Natural killer cell (primary cell): Measurements from ENCODE around the gene FRS2. TPM values are rescaled to one million over a fixed set of nuclear protein-coding genes. Genes with fewer than 3 reads are reported as not detected.

Experiments
- ATAC-seq, 3 donors: fragments of 150-1000 bp in 2 of 3; fragments of 200-7000 bp in 1 of 3; cut with Tn5 transposase; 1 replicate in 1 of 3; 2 replicates in 2 of 3; pipeline ENCODE4 v1.10.0; 2021; ENCODE audit warnings: mild to moderate bottlenecking in 2 of 3, moderate library complexity in 2 of 3
- DNase-seq, 2 donors: peaks; one replicate each; pipeline versions ENCODE4 v3.0.0 to v3.0.0-alpha.2; 2013 to 2021; ENCODE audit warnings: mixed read lengths in 1 of 2
- H3K27ac ChIP-seq: one replicate; pipeline ENCODE4 v1.5.1; 2013; ENCODE audit warnings: mild to moderate bottlenecking, low read length
- H3K27me3 ChIP-seq: one replicate; pipeline ENCODE4 v1.6.1; 2013; ENCODE audit warnings: low read length; ENCODE audit not compliant: control insufficient read depth, insufficient read depth
- H3K36me3 ChIP-seq: one replicate; pipeline ENCODE4 v1.6.1; 2013; ENCODE audit warnings: low read length; ENCODE audit not compliant: control insufficient read depth, insufficient read depth
- H3K4me1 ChIP-seq: one replicate; pipeline ENCODE4 v1.6.1; 2013; ENCODE audit warnings: low read length; ENCODE audit not compliant: control insufficient read depth, insufficient read depth
- H3K4me3 ChIP-seq: one replicate; pipeline ENCODE4 v1.5.1; 2013; ENCODE audit warnings: low read length
- H3K9me3 ChIP-seq: one replicate; pipeline ENCODE4 v1.6.1; 2013; ENCODE audit warnings: low read length; ENCODE audit not compliant: control insufficient read depth, insufficient read depth
- H3K27ac Mint-ChIP-seq, 2 donors: one replicate each; pipeline ENCODE4 v1.8.0; 2022; ENCODE audit warnings: mild to moderate bottlenecking in 2 of 2, mixed read lengths in 2 of 2, moderate library complexity in 1 of 2
- H3K27me3 Mint-ChIP-seq, 2 donors: one replicate each; pipeline ENCODE4 v1.8.0; 2022; ENCODE audit warnings: low read depth in 2 of 2, mixed read lengths in 2 of 2
- H3K36me3 Mint-ChIP-seq: one replicate; pipeline ENCODE4 v1.8.0; 2022; ENCODE audit warnings: mixed read lengths
- H3K4me1 Mint-ChIP-seq, 2 donors: one replicate each; pipeline ENCODE4 v1.8.0; 2022; ENCODE audit warnings: mixed read lengths in 2 of 2
- H3K4me3 Mint-ChIP-seq: one replicate; pipeline ENCODE4 v1.8.0; 2022; ENCODE audit warnings: mild to moderate bottlenecking, moderate library complexity, mixed read lengths
- H3K9me3 Mint-ChIP-seq, 2 donors: one replicate each; pipeline ENCODE4 v1.8.0; 2022; ENCODE audit warnings: mixed read lengths in 2 of 2
- CTCF ChIP-seq: fragments of 200-600 bp; IDR thresholded peaks from one replicate; pipeline ENCODE4 v1.8.0; 2022; ENCODE audit warnings: antibody characterized with exemption
- WGBS: methylation state at CpG from one replicate; pipeline ENCODE4 v1.1.7; 2013; ENCODE audit warnings: missing lambda C conversion rate; ENCODE audit not compliant: insufficient coverage; 5-methylcytosine and 5-hydroxymethylcytosine counted together
- intact Hi-C: fragments of 100-400 bp; cut with micrococcal nuclease; formaldehyde crosslinking; loops from one replicate; pipeline ENCODE4 v1.14.2; 2022
- total RNA-seq, 4 donors: library from RNA; stranded (reverse); fragments of 120-200 nt in 1 of 4; gene quantifications; one replicate each; pipeline versions ENCODE4 v1.2.3 to v1.2.4, GENCODE V29; 2013 to 2022

The FRS2 gene
- total RNA-seq, 3 donors from 2014 or later (not counting 1 experiment from before 2014, with no cell fraction given): 25.6 to 33.8 (median 28.2) TPM

- WGBS: no CpG with 5 or more reads among the region's 5 CpGs
- no peaks in the 10 kb centered on the region for H3K27me3 Mint-ChIP-seq
- H3K9me3 ChIP-seq: no peaks in the 10 kb centered on the region
- peaks cover 55 to 60% of the 10 kb centered on the region in 2 donors for H3K4me1 Mint-ChIP-seq
- no peak overlapping the region for H3K4me3 ChIP-seq
- H3K27ac Mint-ChIP-seq: peak overlapping the region; percentile 71 to 72
- no peak for TF ChIP-seq CTCF
- H3K27me3 ChIP-seq: no peaks in the 10 kb centered on the region
- H3K9me3 Mint-ChIP-seq: no peaks in the 10 kb centered on the region
- intact Hi-C loops: no loop called here
- no peaks in the 10 kb centered on the region for H3K36me3 ChIP-seq
- DNase-seq (no peak), ATAC-seq (no peak)
- peak overlapping the region; percentile 13 for H3K4me3 Mint-ChIP-seq
- H3K36me3 Mint-ChIP-seq: no peaks in the 10 kb centered on the region
- H3K27ac ChIP-seq: no peak overlapping the region
- H3K4me1 ChIP-seq: peaks cover 10% of the 10 kb centered on the region
Observed at GRCh38 chr12:69515394-69515930, 45.3 kb downstream of the FRS2 start.

DNA sequence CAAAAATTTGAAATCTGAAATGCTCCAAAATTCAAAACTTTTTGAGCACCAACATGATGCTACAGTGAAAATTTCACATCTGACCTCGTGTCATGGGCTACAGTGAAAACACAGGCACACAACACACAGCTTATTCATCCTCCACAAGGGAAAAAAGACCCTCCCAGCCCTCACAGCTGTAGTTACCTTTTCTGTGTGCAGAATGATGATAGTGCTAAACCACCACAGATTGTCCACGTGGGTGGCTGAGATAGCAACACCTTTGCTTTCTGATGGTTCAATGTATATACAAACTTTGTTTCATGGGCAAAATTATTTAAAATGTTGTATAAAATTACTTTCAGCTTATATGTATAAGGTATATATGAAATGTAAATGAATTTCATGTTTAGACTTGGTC lies 46.8 kb downstream of the FRS2 start:
- Mint-ChIP-seq H3K27me3 (no peaks in the 10 kb centered on the region), H3K36me3 (peaks cover 4% of the 10 kb centered on the region), H3K27ac (no peak overlapping the region), H3K9me3 (peaks cover 1 to 2% of the 10 kb centered on the region in 2 donors), H3K4me1 (peaks cover 62 to 69% of the 10 kb centered on the region in 2 donors), H3K4me3 (no peak overlapping the region)
- H3K27me3 ChIP-seq: no peaks in the 10 kb centered on the region
- WGBS: 51% methylated on average over 2 of the region's 2 CpGs
- no peaks in the 10 kb centered on the region for H3K36me3 ChIP-seq
- no peak for TF ChIP-seq CTCF
- H3K4me1 ChIP-seq: peaks cover 10% of the 10 kb centered on the region
- no peak for ATAC-seq
- intact Hi-C loops: no loop called here
- no peaks in the 10 kb centered on the region for H3K9me3 ChIP-seq
- H3K4me3 ChIP-seq: no peak overlapping the region
- no peak overlapping the region for H3K27ac ChIP-seq
- DNase-seq: no peak

- ATAC-seq: no peak
- no peak overlapping the region for H3K4me3 Mint-ChIP-seq
- TF ChIP-seq CTCF: no peak
- peaks cover 4 to 6% of the 10 kb centered on the region in 2 donors for H3K9me3 Mint-ChIP-seq
- H3K27ac ChIP-seq: no peak overlapping the region
- H3K27me3 ChIP-seq: no peaks in the 10 kb centered on the region
- WGBS: no CpG with 5 or more reads among the region's 2 CpGs
- no peaks in the 10 kb centered on the region for H3K36me3 ChIP-seq
- H3K4me1 Mint-ChIP-seq: peaks cover 62 to 68% of the 10 kb centered on the region in 2 donors
- intact Hi-C loops: no loop called here
- DNase-seq: no peak
- H3K4me1 ChIP-seq: peaks cover 10% of the 10 kb centered on the region
- no peak overlapping the region for H3K4me3 ChIP-seq
- H3K9me3 ChIP-seq: no peaks in the 10 kb centered on the region
- peaks cover 8% of the 10 kb centered on the region for H3K36me3 Mint-ChIP-seq
- H3K27me3 Mint-ChIP-seq: no peaks in the 10 kb centered on the region
- H3K27ac Mint-ChIP-seq: no peak overlapping the region
Observed at GRCh38 chr12:69517406-69517805, 47.2 kb downstream of the FRS2 start.

DNA sequence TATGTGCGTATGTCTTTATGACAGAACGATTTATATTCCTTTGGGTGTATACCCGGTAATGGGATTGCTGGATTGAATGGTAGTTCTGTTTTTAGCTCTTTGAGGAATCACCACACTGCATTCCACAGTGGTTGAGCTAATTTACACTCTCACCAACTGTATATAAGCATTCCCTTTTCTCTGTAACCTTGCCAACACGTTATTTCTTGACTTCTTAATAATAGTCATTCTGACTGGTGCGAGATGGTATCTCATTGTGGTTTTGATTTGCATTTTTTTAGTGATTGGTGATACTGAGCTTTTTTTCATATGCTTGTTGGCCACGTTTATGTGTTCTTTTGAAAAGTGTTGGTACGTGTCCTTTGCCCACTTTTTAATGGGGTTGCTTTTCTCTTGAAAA lies 49.7 kb downstream of the FRS2 start:
- H3K9me3 Mint-ChIP-seq: peaks cover 9 to 14% of the 10 kb centered on the region in 2 donors

More for the DNA sequence above, 49.7 kb downstream of the FRS2 start:
- no peaks in the 10 kb centered on the region for H3K27me3 ChIP-seq
- intact Hi-C loops: no loop called here
- Mint-ChIP-seq H3K27ac (peak overlapping the region in 1 of 2 donors; percentile 22), H3K27me3 (no peaks in the 10 kb centered on the region), H3K36me3 (peaks cover 20% of the 10 kb centered on the region), H3K4me1 (peaks cover 59 to 70% of the 10 kb centered on the region in 2 donors), H3K4me3 (no peak overlapping the region)
- H3K4me3 ChIP-seq: no peak overlapping the region
- H3K27ac ChIP-seq: no peak overlapping the region
- no peaks in the 10 kb centered on the region for H3K9me3 ChIP-seq
- TF ChIP-seq CTCF: no peak
- H3K36me3 ChIP-seq: no peaks in the 10 kb centered on the region
- H3K4me1 ChIP-seq: peaks cover 8% of the 10 kb centered on the region
- no peak for DNase-seq
- 80% methylated on average over 5 of the region's 7 CpGs for WGBS
- ATAC-seq: no peak
